Dendritic cell treated with granulocyte-macrophage colony-stimulating factor and Interleukin-4, amounts not matched to agents 40 ng/mL and 50 ng/mL, for 4 days (primary cell): ENCODE data around the gene JADE2.

Experiments used
- H3K27ac Mint-ChIP-seq: one replicate; pipeline ENCODE4 v1.8.0; 2022; ENCODE audit warnings: mild to moderate bottlenecking, mixed read lengths
- H3K27me3 Mint-ChIP-seq: one replicate; pipeline ENCODE4 v1.8.0; 2022; ENCODE audit warnings: mild to moderate bottlenecking, mixed read lengths
- H3K36me3 Mint-ChIP-seq: one replicate; pipeline ENCODE4 v1.8.0; 2022; ENCODE audit warnings: low read depth, mixed read lengths
- H3K4me1 Mint-ChIP-seq: one replicate; pipeline ENCODE4 v1.8.0; 2022; ENCODE audit warnings: low read depth, mixed read lengths
- H3K4me3 Mint-ChIP-seq: one replicate; pipeline ENCODE4 v1.8.0; 2022; ENCODE audit warnings: mild to moderate bottlenecking, moderate library complexity, mixed read lengths
- H3K9me3 Mint-ChIP-seq: one replicate; pipeline ENCODE4 v1.8.0; 2022; ENCODE audit warnings: mixed read lengths
- intact Hi-C: fragments of 100-400 bp; cut with micrococcal nuclease; formaldehyde crosslinking; loops from one replicate; pipeline ENCODE4 v1.15.0; 2022

Gene JADE2

GRCh38 chr5:134502259-134502658 lies 23.2 kb upstream of the JADE2 start:
- Mint-ChIP-seq H3K27me3 (no peaks in the 10 kb centered on the region), H3K9me3 (no peaks in the 10 kb centered on the region), H3K27ac (peak overlapping the region; percentile 4), H3K4me1 (peaks cover 19% of the 10 kb centered on the region), H3K4me3 (no peak overlapping the region), H3K36me3 (no peaks in the 10 kb centered on the region)
- intact Hi-C loops, result no loop called here

GRCh38 chr5:134503088-134503936 lies 22.2 kb upstream of the JADE2 start:
- Mint-ChIP-seq H3K9me3 (no peaks in the 10 kb centered on the region), H3K27ac (peak overlapping the region; percentile 71), H3K27me3 (no peaks in the 10 kb centered on the region), H3K4me3 (peak overlapping the region; percentile 17), H3K36me3 (no peaks in the 10 kb centered on the region), H3K4me1 (peaks cover 19% of the 10 kb centered on the region)
- intact Hi-C loops, result no loop called here

GRCh38 chr5:134503937-134504437 lies 21.5 kb upstream of the JADE2 start:
- Mint-ChIP-seq H3K27me3 (no peaks in the 10 kb centered on the region), H3K36me3 (no peaks in the 10 kb centered on the region), H3K27ac (peak overlapping the region; percentile 71), H3K9me3 (no peaks in the 10 kb centered on the region), H3K4me1 (peaks cover 19% of the 10 kb centered on the region), H3K4me3 (no peak overlapping the region)
- intact Hi-C loops, result no loop called here

GRCh38 chr5:134504629-134505300 lies 20.7 kb upstream of the JADE2 start:
- Mint-ChIP-seq H3K4me3 (no peak overlapping the region), H3K27ac (no peak overlapping the region), H3K27me3 (no peaks in the 10 kb centered on the region), H3K36me3 (no peaks in the 10 kb centered on the region), H3K9me3 (no peaks in the 10 kb centered on the region), H3K4me1 (peaks cover 19% of the 10 kb centered on the region)
- intact Hi-C loops, result no loop called here

GRCh38 chr5:134506054-134507039 lies 19.1 kb upstream of the JADE2 start:
- Mint-ChIP-seq H3K27me3 (no peaks in the 10 kb centered on the region), H3K4me3 (no peak overlapping the region), H3K27ac (no peak overlapping the region), H3K36me3 (no peaks in the 10 kb centered on the region), H3K9me3 (no peaks in the 10 kb centered on the region), H3K4me1 (peaks cover 19% of the 10 kb centered on the region)
- intact Hi-C loops, result no loop called here

- no peaks in the 10 kb centered on the region for H3K36me3 Mint-ChIP-seq
- no peak overlapping the region for H3K4me3 Mint-ChIP-seq
- no peaks in the 10 kb centered on the region for H3K27me3 Mint-ChIP-seq
- no peaks in the 10 kb centered on the region for H3K9me3 Mint-ChIP-seq
- no peak overlapping the region for H3K27ac Mint-ChIP-seq
- intact Hi-C loops, result no loop called here
- H3K4me1 Mint-ChIP-seq, result peaks cover 19% of the 10 kb centered on the region
Measured at GRCh38 chr5:134507452-134507851, 18.0 kb upstream of the JADE2 start.

- Mint-ChIP-seq H3K4me3 (no peak overlapping the region), H3K27ac (no peak overlapping the region), H3K9me3 (no peaks in the 10 kb centered on the region), H3K4me1 (peaks cover 12% of the 10 kb centered on the region), H3K27me3 (no peaks in the 10 kb centered on the region), H3K36me3 (no peaks in the 10 kb centered on the region)
- intact Hi-C loops, result no loop called here
Measured at GRCh38 chr5:134508521-134509195, 16.8 kb upstream of the JADE2 start.

- Mint-ChIP-seq H3K4me3 (no peak overlapping the region), H3K9me3 (no peaks in the 10 kb centered on the region), H3K36me3 (no peaks in the 10 kb centered on the region), H3K27ac (no peak overlapping the region), H3K27me3 (no peaks in the 10 kb centered on the region), H3K4me1 (peaks cover 5% of the 10 kb centered on the region)
- intact Hi-C loops, result no loop called here
Measured at GRCh38 chr5:134509308-134510040, 16.0 kb upstream of the JADE2 start.

GRCh38 chr5:134510970-134511795 lies 14.3 kb upstream of the JADE2 start:
- H3K27ac Mint-ChIP-seq, result no peak overlapping the region
- no peaks in the 10 kb centered on the region for H3K27me3 Mint-ChIP-seq
- intact Hi-C loops, result no loop called here
- no peaks in the 10 kb centered on the region for H3K36me3 Mint-ChIP-seq
- peaks cover 5% of the 10 kb centered on the region for H3K4me1 Mint-ChIP-seq
- no peaks in the 10 kb centered on the region for H3K9me3 Mint-ChIP-seq
- H3K4me3 Mint-ChIP-seq, result no peak overlapping the region

- no peak overlapping the region for H3K4me3 Mint-ChIP-seq
- no peak overlapping the region for H3K27ac Mint-ChIP-seq
- H3K4me1 Mint-ChIP-seq, result peaks cover 5% of the 10 kb centered on the region
- H3K9me3 Mint-ChIP-seq, result no peaks in the 10 kb centered on the region
- H3K36me3 Mint-ChIP-seq, result no peaks in the 10 kb centered on the region
- intact Hi-C loops, result no loop called here
- H3K27me3 Mint-ChIP-seq, result no peaks in the 10 kb centered on the region
Measured at GRCh38 chr5:134511796-134512660, 13.4 kb upstream of the JADE2 start.

GRCh38 chr5:134512661-134512999 lies 12.8 kb upstream of the JADE2 start:
- Mint-ChIP-seq H3K27me3 (no peaks in the 10 kb centered on the region), H3K27ac (no peak overlapping the region), H3K4me3 (no peak overlapping the region), H3K9me3 (no peaks in the 10 kb centered on the region), H3K36me3 (no peaks in the 10 kb centered on the region), H3K4me1 (peaks cover 5% of the 10 kb centered on the region)
- intact Hi-C loops, result no loop called here
